HepG2 (cell line): Measurements from ENCODE around the gene RABL6. TPM values are rescaled to one million over a fixed set of nuclear protein-coding genes. Genes with fewer than 3 reads are reported as not detected.

Experiments used
- AGO2 ChIP-seq: fragments of 200-400 bp; formaldehyde crosslinking; optimal IDR thresholded peaks from 2 replicates; pipeline ENCODE3; 2017; ENCODE audit warnings: mild to moderate bottlenecking, low read depth, low read length, moderate library complexity
- ATF7-NPFF ChIP-seq: sonication (generic); formaldehyde crosslinking; IDR thresholded peaks from 2 replicates; pipeline ENCODE4 v1.8.1; 2023; ENCODE audit warnings: mild to moderate bottlenecking, low read depth, missing genetic modification reagents, moderate library complexity
- FOXJ3 ChIP-seq: sonication (generic); formaldehyde crosslinking; IDR thresholded peaks from 2 replicates; pipeline ENCODE4 v1.4.0; 2020; ENCODE audit warnings: missing genetic modification reagents, mild to moderate bottlenecking, borderline replicate concordance
- GABPB1 ChIP-seq: IDR thresholded peaks from 2 replicates; pipeline ENCODE4 v1.6.1; 2016; ENCODE audit warnings: mild to moderate bottlenecking, missing genetic modification reagents, moderate library complexity, missing compliant biosample characterization
- HIVEP1 ChIP-seq: sonication (generic); formaldehyde crosslinking; IDR thresholded peaks from 2 replicates; pipeline ENCODE4 v1.4.0; 2020; ENCODE audit warnings: mild to moderate bottlenecking, missing genetic modification reagents
- NBN ChIP-seq: fragments of 450-650 bp; conservative IDR thresholded peaks from 2 replicates; pipeline ENCODE4 v1.6.1; 2017
- RFX1 ChIP-seq: fragments of 450-650 bp; IDR thresholded peaks from 2 replicates; pipeline ENCODE4 v1.6.1; 2017
- RFXAP ChIP-seq: sonication (generic); formaldehyde crosslinking; IDR thresholded peaks from 2 replicates; pipeline ENCODE4 v1.4.0; 2020; ENCODE audit warnings: missing genetic modification reagents, borderline replicate concordance
- TOPORS ChIP-seq: sonication (generic); formaldehyde crosslinking; IDR thresholded peaks from 2 replicates; pipeline ENCODE4 v1.8.0; 2023; ENCODE audit warnings: mild to moderate bottlenecking, missing genetic modification reagents
- ZBTB38 ChIP-seq: sonication (generic); formaldehyde crosslinking; IDR thresholded peaks from 2 replicates; pipeline ENCODE4 v1.5.1; 2020; ENCODE audit warnings: mild to moderate bottlenecking, missing genetic modification reagents
- ZNF207 ChIP-seq: fragments of 450-650 bp; IDR thresholded peaks from 2 replicates; pipeline ENCODE4 v1.6.1; 2016; ENCODE audit warnings: antibody characterized with exemption, borderline replicate concordance
- ZNF550 ChIP-seq: sonication (generic); formaldehyde crosslinking; IDR thresholded peaks from 2 replicates; pipeline ENCODE4 v1.4.0; 2020; ENCODE audit warnings: mild to moderate bottlenecking, missing genetic modification reagents, borderline replicate concordance
- ZNF564 ChIP-seq: sonication (generic); formaldehyde crosslinking; IDR thresholded peaks from 2 replicates; pipeline ENCODE4 v1.8.1; 2023; ENCODE audit warnings: mild to moderate bottlenecking, missing genetic modification reagents
- ZNF614 ChIP-seq: IDR thresholded peaks from 2 replicates; pipeline ENCODE4 v1.6.1; 2018; ENCODE audit warnings: missing biosample characterization, missing genetic modification reagents, inconsistent platforms, borderline replicate concordance
- polyA plus RNA-seq, 8 experiments: library from polyadenylated mRNA; depleted of rRNA in 3 of 8; stranded (reverse) in 7 of 8; unstranded in 1 of 8; fragments of >200 nt; fragmentation: Illumina TruSeq in 4 of 8; extraction: Trizol in 4 of 8; gene quantifications; 2 replicates each; pipeline versions ENCODE4 v1.2.1 to v1.2.3, GENCODE V29; 2011 to 2016; ENCODE audit warnings: low read depth in 4 of 8, missing spikeins in 1 of 8, mixed read lengths in 1 of 8; ENCODE audit not compliant: insufficient read depth in 1 of 8
- total RNA-seq, 5 experiments: library from RNA; depleted of rRNA; stranded (reverse); fragments of >200 nt; fragmentation: Illumina TruSeq; extraction: Trizol; gene quantifications; 2 replicates each; pipeline ENCODE4 v1.2.3, GENCODE V29; 2016; ENCODE audit warnings: low read depth in 1 of 5
- TF ChIP-seq, protein P1 (sequence below): sonication (generic); formaldehyde crosslinking; IDR thresholded peaks from 2 replicates; pipeline ENCODE4 v1.5.1; 2020; ENCODE audit warnings: mild to moderate bottlenecking, missing genetic modification reagents, borderline replicate concordance

The RABL6 gene
- total and polyA plus RNA-seq, 2 of the 13 experiments (the other 11 are each of a cell fraction or from before 2014, with no cell fraction given) = 81.5 to 125 TPM

- peak; percentile 93 for TF ChIP-seq AGO2
- no peak for TF ChIP-seq ZNF550 (CRISPR knock-in tag)
- no peak for TF ChIP-seq RFX1
- no peak for TF ChIP-seq ZNF614 (CRISPR knock-in tag)
- TF ChIP-seq ZNF207 = no peak
- no peak for TF ChIP-seq HIVEP1 (CRISPR knock-in tag)
- no peak for TF ChIP-seq NBN
- 0 out of 2 replicates have a peak, but pooled peaks have one; percentile 45 for TF ChIP-seq TOPORS
- no peak for TF ChIP-seq ATF7-NPFF (CRISPR knock-in tag)
- no peak for TF ChIP-seq RFXAP (CRISPR knock-in tag)
- no peak for TF ChIP-seq ZNF564 (CRISPR knock-in tag)
- peak; percentile 15; the same call in 1 of the 2 replicates for TF ChIP-seq GABPB1
- no peak for TF ChIP-seq FOXJ3 (CRISPR knock-in tag)
- TF ChIP-seq, protein P1, sequence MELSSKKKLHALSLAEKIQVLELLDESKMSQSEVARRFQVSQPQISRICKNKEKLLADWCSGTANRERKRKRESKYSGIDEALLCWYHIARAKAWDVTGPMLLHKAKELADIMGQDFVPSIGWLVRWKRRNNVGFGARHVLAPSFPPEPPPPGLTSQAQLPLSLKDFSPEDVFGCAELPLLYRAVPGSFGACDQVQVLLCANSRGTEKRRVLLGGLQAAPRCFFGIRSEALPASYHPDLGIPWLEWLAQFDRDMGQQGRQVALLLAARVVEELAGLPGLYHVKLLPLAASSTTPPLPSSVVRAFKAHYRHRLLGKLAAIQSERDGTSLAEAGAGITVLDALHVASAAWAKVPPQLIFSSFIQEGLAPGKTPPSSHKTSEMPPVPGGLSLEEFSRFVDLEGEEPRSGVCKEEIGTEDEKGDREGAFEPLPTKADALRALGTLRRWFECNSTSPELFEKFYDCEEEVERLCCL = no peak
- peak; percentile 55; the same call in 1 of the 2 replicates for TF ChIP-seq ZBTB38 (CRISPR knock-in tag)
- TF ChIP-seq, all 625 proteins: peak for 24
Observed at GRCh38 chr9:136851941-136852663, 44.4 kb downstream of the RABL6 start, which contains the start of gene MAMDC4 (continued).
